NCI-H2227 treated with DMSO at 0.1 percent for 48 hours (cell line): Measurements from ENCODE around the gene KBTBD3.

ENCODE experiments used
- DNase-seq: peaks from one replicate; lab custom pipeline; 2025; lab: John Stamatoyannopoulos, UW

Gene KBTBD3

GRCh38 chr11:106001304-106002012, 75.7 kb downstream of the KBTBD3 start:
- no peak for DNase-seq
